Stimulated activated CD4-positive, alpha-beta T cell treated with anti-CD3 and anti-CD28 coated beads, Interleukin-4, amount 100 ng/mL, for 24 hours (primary cell): ENCODE measurements around the gene SCN1B.
"Not testable (repeated sequence)": the region's sequence is repeated elsewhere in the genome, so short reads cannot be mapped to it uniquely, and the experiment has no call there.

ENCODE experiments used
- DNase-seq: peaks from one replicate; pipeline ENCODE4 v3.0.0-alpha.2; 2020

The SCN1B gene

GRCh38 chr19:35039881-35040825 is 9.9 kb downstream of the SCN1B start:
- DNase-seq = no peak

DNA sequence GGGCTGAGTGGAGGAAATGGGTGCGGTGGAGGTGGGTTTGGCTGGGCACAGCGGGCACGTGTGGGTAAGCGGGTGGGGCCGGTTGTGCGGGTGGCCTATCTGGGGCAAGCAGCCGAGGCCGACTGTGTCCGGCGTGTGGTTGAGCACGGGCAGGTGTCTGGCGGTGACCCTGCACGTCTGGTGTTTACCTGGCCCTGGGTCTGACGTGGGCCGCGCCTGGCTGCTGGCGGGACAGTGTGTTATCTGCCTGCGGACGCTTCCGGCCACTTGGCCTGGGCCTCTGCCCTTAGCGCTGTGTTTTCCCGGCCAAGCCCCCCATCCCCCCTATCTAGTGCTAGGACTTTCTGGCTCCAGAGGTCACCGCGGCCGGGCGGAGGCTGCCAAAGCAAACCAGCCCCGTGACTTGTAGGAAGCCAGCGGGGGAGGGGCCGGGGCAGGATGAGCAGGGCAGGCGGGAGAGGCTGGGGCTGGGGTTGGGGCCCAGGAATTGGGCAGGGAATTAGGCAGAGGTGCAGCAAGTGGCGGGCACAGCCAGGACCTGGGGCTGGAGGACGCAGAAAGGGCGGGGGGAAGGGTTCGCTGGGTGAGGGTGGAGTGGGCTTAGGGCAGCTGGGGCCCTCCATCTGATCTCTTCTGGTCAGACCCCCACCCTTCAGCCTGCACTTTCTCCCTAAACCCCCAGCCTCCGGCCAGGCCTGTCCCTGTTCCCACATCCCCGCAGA is 10.7 kb downstream of the SCN1B start:
- DNase-seq = peak; percentile 30

- DNase-seq = no peak
These were observed 11.3 kb downstream of the SCN1B start, which contains the start of gene HPN for GRCh38 chr19:35041548-35042055. Gene HPN, plus strand, starts transcription at chr19:35041721. Its CDS starts 786 bp downstream, at chr19:35042507.

- no peak for DNase-seq
These were observed 11.9 kb downstream of the SCN1B start for GRCh38 chr19:35042056-35042730.

DNA sequence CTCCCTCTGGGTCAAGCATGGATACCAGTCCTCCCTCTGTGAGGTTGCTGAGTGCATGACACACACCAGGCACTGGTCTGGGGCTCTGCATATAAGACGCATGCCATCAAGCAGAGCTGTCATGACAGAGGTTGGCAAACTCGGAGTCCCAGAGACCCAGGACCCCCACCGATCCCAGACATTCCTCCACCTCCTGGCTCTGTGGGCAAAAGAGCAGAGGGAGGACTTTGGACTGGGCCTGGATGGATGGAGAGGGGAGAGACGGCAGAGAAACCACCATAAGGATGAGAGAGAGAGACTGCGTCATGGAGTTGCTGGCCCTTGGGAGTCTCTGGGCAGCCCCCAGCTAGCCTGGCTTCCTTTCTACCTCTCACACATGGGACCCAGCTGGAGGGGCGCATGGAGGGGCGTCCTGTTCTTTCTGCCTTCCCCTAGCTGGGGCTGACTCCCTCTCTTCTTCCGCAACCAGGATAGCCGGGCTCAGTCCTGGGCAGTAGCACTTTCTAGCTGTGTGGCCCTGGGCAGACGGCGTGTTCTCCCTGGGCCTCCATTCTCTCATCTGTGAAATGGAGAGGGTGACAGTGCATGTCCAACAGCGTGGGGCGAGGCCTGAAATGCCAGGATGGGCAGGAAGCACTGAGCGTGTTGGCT is 12.8 kb downstream of the SCN1B start:
- DNase-seq = no peak

DNA sequence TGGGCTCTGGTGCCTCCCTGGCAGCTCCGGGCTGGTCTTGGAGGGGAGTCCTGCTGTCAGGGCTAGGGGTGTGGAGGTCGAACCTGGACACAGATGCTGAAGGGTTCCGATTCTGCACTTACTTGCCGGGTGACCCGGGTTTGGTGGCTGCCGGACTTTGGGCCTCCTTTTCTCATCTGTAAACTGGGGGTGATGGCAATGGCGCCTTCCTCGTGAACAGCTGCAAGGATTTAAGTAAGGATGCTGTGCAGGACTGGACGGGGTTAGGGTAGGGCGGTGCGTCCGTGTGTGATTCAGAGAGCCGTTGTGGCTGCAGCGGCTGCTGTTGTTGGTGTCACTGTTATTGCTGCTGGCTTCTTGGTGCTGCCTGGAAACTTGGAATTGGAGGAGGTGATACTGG is 13.6 kb downstream of the SCN1B start:
- DNase-seq = no peak

DNA sequence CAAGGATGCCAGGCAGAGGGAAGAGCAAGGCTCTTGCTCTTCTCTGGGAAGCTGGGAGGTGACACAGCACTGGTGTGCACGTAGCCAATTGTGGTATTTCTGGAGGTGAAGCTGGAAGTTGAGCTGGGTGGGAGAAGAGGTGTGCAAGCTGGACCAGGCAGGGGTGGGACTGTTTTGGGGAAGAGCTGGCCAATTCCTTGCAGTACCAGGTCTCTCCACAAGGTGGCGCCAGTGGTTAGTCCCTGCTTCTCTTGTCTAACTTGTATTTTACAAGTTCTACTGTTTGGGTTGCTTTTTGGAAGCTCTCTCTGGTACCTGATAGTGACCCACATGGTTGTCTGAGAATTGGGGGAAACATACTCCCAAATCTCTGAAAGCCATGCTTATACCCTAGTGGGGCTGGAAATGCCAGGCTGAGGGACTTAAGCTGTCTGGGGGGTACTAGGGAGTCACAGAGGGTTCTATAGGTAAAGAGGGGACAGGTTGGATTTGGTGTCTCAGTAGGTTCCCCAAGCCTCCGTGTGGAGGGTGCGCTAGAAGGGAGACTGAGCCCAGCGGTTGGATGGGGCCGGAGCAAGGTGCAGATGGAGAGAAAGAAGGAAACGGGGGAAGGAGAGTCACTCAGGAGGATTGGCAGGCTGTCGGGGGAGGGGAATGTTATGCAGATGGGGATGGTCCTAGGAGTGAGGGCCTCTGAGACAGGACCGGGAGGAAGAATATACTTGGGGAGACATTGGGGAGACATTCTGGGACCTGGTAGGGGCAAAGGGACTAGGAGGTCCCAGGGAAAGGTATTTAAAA is 14.2 kb downstream of the SCN1B start:
- peak; percentile 70 for DNase-seq

GRCh38 chr19:35045667-35046300 is 15.5 kb downstream of the SCN1B start:
- peak; percentile 41 for DNase-seq

DNA sequence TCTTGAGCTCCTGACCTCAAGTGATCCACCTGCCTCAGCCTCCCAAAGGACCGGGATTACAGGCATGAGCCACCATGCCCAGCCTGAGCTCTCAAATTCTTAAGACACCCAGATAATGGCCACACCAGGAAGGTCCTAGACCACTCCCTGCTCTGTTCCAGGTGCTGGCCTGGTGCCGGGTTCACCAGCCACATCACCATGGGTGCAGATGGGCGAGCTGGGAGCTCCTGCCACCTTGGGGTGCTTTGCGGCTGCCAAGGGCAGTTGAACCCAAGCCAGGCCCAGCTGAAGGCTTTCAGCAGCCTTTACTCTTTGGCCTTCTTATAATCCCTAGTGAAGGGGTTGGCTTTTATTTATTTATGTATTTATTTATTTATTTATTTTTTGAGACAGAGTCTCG is 16.2 kb downstream of the SCN1B start:
- no peak for DNase-seq

DNA sequence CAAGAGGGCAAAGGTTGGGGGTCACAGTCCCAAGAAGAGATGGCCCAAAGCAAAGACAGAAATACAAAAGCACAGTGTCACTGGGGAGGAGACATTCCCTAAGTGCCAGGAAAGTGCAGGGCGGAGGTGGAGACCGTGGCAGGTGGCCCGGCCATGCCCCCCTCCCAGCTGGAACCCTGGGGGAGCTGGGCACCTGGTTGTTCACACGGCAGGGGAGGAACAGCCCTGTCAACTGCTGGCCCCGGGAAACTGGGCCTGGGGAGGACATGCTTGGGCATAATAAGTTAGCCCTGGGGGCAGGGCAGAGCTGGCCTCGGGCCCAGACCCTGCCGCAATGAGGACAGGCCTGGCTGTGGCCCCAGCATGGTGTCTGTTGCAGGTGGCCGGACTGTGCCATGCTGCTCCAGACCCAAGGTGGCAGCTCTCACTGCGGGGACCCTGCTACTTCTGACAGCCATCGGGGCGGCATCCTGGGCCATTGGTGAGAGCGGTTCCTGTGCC is 18.7 kb downstream of the SCN1B start:
- DNase-seq = no peak

DNA sequence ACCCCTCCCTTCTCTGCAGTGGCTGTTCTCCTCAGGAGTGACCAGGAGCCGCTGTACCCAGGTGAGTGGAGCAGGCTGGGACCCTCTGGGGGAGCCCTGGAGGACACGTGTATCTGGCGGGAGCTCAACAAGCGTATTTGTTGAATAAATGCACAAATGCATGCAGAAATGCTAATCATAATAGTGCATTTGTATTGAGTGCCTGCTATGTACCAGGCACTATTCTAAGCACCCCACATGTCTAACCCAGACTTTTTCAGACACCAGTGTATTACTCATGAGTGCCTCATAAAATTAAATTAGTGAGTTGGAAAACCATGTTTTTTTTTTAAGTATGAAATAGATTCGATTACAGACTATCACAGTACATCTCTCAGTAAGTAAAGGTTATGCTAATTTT is 19.2 kb downstream of the SCN1B start:
- no peak for DNase-seq

- not testable (repeated sequence) for DNase-seq
These were observed 20.4 kb downstream of the SCN1B start for GRCh38 chr19:35050662-35051061.

DNA sequence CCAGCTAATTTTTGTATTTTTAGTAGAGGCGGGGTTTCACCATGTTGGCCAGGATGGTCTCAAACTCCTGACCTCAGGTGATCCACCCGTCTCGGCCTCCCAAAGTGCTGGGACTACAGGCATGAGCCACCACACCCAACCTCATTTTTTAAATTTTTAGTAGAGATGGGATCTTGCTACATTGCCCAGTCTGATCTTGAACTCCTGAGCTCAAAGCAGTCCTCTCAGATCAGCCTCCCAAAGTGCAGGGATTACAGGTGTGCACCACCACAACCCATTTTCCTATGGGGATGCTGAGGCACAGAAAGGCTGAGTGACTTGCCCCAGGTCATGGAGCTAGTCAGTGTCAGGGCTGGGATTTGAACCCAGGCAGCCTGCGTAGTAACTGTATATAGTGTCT is 21.0 kb downstream of the SCN1B start:
- not testable (repeated sequence) for DNase-seq

DNA sequence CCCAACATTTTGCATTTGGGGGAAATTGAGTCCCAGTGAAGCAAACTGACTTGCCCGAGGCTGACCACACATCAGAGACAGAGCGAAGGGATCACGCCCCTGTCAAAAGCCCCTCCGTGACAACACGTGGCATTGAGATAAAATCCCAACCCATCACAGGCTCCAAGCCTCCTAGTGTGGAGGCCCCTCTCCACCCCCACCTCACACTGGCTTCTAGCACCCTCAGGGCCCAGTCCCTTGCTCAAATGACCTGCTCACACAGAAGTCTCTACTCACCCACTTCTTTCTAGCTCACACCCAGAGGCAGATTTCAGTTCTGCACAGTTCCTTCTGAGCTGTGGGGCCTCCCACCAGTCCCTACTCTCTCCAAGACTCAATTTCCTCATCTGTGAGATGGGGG is 21.5 kb downstream of the SCN1B start:
- DNase-seq = no peak

- DNase-seq = no peak
These were observed 22.4 kb downstream of the SCN1B start for GRCh38 chr19:35052599-35053190.

GRCh38 chr19:35053667-35054293 is 23.5 kb downstream of the SCN1B start:
- DNase-seq = no peak

DNA sequence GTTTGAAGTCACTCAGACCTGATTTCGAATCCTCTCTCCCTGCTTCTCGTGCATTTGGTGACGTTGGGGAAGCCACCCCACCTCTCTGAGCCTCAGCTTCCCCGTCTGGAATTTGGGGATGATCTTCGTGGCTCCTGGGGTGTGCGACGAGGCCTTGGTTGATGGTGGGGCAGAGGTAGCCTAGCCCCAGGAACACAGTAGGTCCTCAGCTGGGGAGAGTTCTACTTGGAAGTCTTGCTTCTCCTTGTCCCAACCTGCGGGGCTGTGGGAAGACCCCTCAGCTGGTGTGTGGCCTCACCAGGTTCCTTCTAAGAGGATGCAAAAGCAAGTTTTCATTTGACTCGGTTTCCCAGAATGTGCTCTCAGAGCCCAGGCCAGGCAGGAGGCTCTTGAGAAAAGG is 24.4 kb downstream of the SCN1B start:
- DNase-seq = no peak

DNA sequence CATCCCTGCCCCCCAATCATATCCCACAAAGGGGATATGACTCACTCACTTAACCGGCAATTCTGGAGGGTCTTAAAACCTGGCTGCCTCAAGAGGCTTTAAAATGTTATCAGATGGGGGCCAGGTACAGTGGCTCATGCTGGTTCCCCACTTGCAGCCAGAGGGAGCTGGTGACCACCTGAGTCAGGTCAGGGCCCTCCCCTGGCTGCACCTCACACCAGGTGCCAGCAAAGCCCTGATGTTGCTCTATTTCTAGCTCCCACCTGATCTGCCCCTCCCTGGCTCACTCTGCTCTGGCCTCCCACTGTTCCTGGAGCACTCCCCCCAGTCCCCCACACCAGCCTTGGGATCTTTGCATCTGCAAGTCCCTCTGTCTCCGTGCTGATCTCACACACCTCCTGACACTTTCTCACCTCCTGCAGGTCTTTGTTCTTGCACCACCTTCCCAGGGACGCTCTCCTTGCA is 25.5 kb downstream of the SCN1B start:
- DNase-seq = no peak

DNA sequence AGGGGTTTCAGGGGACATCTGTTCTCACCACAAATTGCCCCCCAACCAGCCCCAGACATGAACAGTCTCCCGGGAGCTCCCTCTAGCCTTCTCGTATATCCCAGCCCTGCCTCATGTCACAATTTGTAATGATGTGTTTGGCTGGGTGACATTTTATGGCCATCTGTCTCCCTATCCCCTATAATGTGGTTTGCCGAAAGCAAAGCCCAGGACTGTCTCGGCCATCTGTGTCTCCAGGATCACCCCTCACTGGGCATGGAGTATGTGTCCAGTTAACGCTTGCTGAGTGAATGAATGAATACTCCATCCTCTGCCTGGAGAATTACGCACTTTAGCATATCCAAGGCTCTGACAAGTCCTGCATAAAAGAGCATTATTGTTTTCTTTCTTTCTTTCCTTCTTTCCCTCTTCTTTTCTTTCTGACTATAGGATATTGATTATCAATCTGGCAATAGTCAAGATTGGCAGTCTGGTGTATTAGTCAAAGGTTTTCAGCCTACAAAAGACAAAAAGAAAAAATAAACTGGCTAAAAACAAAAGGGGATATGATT is 26.3 kb downstream of the SCN1B start:
- DNase-seq = no peak

DNA sequence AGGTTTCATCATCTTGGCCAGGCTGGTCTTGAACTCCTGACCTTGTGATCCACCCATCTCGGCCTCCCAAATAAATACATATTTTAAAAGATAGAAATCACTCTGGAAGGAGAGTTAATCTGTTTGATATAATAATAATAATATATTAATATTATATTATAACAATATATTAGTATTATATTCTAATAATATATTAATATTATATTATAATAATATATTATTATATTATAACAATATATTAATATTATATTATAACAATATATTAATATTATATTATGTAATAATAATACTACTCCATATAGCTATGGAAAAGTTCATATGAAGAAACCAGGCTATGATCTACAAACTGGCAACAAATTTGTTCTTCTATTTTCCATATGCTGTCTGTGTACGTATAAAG is 28.1 kb downstream of the SCN1B start:
- DNase-seq = no peak
